ENCODE measurements around the gene AGBL2. TPM values are rescaled to one million over a fixed set of nuclear protein-coding genes. Genes with fewer than 3 reads are reported as not detected.
"Not testable (repeated sequence)": the region's sequence is repeated elsewhere in the genome, so short reads cannot be mapped to it uniquely, and the experiment has no call there.

Gene AGBL2
- total RNA-seq, 1 experiment from 2014 or later: 3.0 TPM

DNA sequence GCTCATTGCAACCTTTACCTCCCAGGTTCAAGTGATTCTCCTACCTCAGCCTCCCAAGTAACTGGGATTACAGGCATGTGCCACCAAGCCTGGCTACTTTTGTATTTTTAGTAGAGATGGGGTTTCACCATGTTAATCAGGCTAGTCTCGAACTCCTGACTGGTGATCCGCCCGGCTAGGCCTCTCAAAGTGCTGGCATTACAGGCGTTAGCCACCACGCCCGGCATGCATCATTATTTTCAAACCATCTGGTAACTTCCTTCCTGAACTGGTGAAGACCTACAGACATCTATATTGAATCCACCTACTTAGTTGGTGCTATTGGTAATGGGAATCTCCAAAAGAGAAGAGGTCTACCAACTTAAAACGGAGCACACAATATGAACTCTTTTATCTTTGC, 22.6 kb upstream of the AGBL2 start:
- H4K8ac ChIP-seq (replicated peaks; ENCODE audit: insufficient read length, low read depth, low read length); H3K4me2 ChIP-seq (ENCODE audit: insufficient read depth, insufficient read length, low read length); H3K79me2 ChIP-seq (ENCODE audit: insufficient read depth, low read length); H2AK5ac ChIP-seq (ENCODE audit: insufficient read length, low read length); H3K27me3 ChIP-seq (ENCODE audit: insufficient read depth, low read length); H2BK12ac ChIP-seq (ENCODE audit: insufficient read length, low read depth, low read length); H3K9me3 ChIP-seq (ENCODE audit: control insufficient read depth, low read depth, low read length); H3K18ac ChIP-seq (ENCODE audit: insufficient read length, low read depth, low read length); H3K4me3 Mint-ChIP-seq; H3K79me1 ChIP-seq (ENCODE audit: insufficient read depth, low read depth, low read length, poor library complexity, severe bottlenecking); H4K91ac ChIP-seq (ENCODE audit: insufficient read length, low read depth, low read length); H3K27ac ChIP-seq (ENCODE audit: insufficient read length, low read depth, low read length); H3K9ac ChIP-seq (ENCODE audit: extremely low read depth, insufficient read length, low read length); H3T11ph ChIP-seq (ENCODE audit: low read length); H3K56ac ChIP-seq (ENCODE audit: insufficient read length, low read depth, low read length); H3K23me2 ChIP-seq (ENCODE audit: insufficient read length, low read depth, low read length, poor library complexity, severe bottlenecking); H3K23ac ChIP-seq (ENCODE audit: insufficient read length, low read depth, low read length); H4K20me1 ChIP-seq (ENCODE audit: control insufficient read depth, insufficient read depth, insufficient read length); H3K4me1 Mint-ChIP-seq; H3K14ac ChIP-seq (ENCODE audit: insufficient read depth, low read length); DNase-seq; H3K27me3 Mint-ChIP-seq (ENCODE audit: low read depth); H2BK120ac ChIP-seq (ENCODE audit: low read depth, low read length, poor library complexity, severe bottlenecking); H4K5ac ChIP-seq (ENCODE audit: insufficient read length, low read depth, low read length); H3K4ac ChIP-seq (ENCODE audit: low read depth, low read length); H2BK20ac ChIP-seq (ENCODE audit: low read depth, low read length, poor library complexity, severe bottlenecking); H3K9me3 Mint-ChIP-seq; H2BK5ac ChIP-seq (ENCODE audit: insufficient read length, low read length); H2BK15ac ChIP-seq (ENCODE audit: low read depth, low read length); H2AFZ ChIP-seq (ENCODE audit: low read length); H3K4me1 ChIP-seq (ENCODE audit: insufficient read depth, low read length): not testable (repeated sequence)
- no CpG with 5 or more reads among the region's 7 CpGs for WGBS (ENCODE audit: extremely low coverage, insufficient read length, low lambda C conversion rate)
- Mint-ChIP-seq H3K36me3 (ENCODE audit: insufficient read depth in 1 of 3, low read depth in 3 of 3) (peaks cover 45 to 88% (median 72%) of the 10 kb centered on the region in 3 experiments), H3K27ac (peak overlapping the region in 1 of 3 experiments; percentile 81; a peak in 1 of 7 replicates)

Measured in H9 (cell line).